HG02885 (cell line): ENCODE measurements around the gene NCR3LG1.
"Not testable (repeated sequence)": the region's sequence is repeated elsewhere in the genome, so short reads cannot be mapped to it uniquely, and the experiment has no call there.

Experiments
- ATAC-seq: cut with Tn5 transposase; IDR thresholded peaks from one replicate; pipeline ENCODE4 v1.9.1; 2021; ENCODE audit warnings: mild to moderate bottlenecking; ENCODE audit not compliant: unreplicated experiment, poor library complexity

NCR3LG1 gene

DNA sequence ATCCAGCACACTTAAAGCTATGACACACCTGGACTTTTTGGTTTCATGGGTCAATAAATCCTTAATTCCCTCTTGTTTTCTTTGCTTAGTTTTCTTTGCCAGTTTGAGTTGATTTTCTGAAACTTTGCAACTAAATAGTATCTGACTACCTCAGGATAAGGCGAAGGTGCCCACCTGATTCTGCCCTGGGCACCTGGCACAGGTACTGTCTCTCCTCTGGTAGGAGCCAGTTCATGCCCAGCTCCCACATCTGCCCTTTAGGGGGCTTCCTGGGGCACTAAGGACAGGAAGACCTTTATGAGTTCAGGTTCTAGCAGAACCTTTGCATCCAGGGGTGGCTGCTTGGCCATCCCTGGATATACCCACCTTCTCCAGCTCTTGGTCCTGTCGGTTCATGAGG lies 56.4 kb downstream of the NCR3LG1 start:
- no peak for ATAC-seq

DNA sequence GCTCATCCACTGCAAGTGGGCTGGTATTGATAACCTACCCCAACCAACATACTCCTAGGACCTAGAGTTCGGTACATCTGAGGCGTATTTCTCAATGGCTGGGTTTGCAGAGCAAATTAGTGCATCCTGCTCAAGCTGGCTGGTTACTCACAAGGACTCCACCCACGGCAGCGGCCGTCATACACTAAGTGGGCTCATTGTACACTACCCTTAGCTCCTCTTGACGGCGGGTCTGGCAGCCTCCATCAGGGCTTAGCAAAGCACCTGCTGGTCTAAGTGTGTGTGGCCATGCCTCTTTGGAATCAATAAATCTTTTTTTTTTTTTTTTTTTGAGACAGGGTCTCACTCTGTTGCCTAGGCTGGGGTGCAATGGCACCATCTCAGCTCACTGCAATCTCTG lies 57.0 kb downstream of the NCR3LG1 start:
- no peak for ATAC-seq

DNA sequence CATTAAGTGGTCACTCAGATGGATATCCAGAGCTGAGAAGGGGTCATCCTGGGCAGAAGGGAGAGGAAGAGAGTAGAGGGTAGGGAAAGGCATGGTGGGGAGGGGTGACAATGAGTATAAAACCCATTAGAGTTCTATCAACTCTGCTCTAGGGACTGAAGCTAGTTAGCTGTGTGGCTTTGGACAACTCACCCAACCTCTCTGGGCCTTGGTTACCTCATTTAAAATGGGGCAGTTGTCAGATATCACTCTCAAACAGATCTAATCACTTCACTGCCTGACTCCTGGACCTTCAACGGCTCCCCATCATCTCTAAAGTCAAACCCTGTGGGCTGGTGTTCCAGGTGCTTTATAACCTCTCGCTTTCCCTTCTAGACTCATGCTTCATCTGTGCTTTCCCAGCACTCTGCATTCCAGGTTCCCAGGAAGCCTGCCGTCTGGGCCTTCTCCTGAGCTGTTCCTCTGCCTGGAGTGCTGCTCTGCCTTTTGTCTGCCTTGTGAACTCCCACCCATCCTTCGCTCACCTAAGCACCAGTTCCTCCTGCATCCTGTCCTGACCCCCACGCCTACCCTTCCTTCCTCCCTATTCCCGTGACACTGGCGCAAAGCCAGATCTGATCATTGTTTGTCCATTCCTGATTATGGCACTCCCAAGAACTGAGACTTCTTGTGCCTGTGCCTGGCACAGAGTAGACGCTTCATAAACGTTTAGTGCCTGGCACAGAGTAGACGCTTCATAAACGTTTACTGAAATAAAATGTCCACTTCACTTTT lies 59.2 kb downstream of the NCR3LG1 start:
- ATAC-seq: no peak

DNA sequence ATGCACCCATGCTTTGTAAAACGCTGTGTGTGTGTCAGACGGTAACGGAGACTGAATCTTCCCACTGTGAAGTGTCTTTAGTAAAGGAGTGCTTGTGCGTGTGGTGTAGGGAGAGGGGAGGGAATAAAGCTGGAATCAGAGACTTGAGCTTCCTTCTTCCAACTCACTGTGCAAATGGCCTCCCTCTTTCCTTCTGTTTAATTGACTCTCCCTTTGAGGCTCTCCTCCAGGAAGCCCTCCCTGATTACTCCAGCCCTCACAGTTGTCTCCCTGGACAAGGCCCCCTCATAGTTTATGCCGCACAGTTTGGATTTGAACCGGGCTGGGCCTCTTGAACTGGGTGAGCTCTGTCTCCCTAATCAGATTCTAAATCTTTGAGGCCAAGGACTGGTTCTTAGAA lies 59.8 kb downstream of the NCR3LG1 start:
- ATAC-seq: no peak

DNA sequence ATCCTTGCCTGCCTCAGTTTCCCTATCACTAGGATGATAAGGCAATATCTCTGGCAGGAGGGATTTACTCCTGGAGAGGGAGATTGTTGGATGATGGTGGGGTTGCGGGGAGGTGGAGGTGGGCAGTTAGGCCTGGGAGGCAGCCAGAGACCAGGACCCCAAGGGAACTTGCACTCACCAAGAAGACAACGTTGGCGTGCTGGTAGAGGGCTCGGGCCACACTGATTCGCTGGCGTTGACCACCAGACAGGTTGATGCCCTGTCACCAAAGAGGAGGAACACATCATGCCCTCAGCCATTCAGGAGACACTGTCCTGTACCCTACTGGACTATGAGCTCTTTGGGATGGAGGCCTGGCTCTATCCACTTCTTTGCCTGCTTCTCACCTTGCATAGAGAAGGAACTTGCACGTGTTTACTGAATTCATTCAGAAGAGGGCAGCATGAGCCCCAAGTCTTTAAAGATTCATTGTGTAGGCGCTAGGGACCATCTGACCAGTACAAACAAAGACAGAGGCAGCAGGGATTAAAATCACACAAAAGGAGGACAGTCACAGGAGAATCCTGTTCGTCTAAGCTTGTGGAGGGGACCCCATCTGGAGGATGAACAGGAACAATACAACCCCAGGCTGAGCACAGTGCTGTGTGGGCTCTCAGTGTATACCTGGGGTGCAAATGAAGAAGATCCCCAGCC lies 61.0 kb downstream of the NCR3LG1 start:
- no peak for ATAC-seq

DNA sequence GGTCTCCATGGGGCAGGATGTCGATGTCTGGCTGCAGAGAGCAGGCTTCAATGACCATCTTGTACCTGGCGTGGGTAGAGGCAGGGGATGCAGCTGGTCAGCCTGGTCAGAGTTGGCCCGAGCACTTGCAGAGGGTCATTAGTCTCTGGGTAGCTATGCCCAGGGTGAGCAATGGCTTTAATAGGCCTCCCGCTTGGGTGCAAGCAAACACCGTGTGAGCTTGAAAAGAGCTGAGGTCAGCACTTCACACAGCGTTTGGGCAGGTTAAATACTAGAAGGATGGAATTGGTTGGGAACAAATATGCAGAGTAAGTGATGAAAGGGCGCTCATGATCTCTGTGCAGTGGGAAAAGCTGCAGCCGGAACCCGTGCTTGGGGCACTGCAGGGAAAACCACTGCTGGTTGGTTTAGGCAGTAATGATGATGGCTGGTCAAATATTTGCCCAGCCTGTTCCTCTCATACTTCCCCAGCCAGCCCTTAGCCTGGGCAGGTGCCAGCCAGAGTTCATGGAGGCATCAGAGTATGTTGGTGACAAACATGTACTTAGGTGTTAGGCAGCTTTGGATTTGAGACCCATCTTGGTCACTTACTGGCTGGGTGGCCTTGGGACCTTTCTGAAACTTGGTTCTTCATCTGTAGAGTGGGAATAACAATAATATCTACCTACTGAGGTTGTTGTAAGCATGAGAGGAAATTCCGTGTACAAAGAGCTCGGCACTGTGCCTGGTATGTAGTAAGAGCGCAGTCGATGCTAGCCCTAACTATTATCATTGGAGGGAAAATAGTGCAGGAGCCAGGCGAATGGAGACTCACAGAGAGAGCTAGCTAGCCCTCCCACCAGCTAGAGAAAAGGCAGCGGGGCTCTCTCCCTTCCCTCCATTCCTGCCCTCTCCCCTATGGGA lies 62.1 kb downstream of the NCR3LG1 start:
- ATAC-seq: no peak

DNA sequence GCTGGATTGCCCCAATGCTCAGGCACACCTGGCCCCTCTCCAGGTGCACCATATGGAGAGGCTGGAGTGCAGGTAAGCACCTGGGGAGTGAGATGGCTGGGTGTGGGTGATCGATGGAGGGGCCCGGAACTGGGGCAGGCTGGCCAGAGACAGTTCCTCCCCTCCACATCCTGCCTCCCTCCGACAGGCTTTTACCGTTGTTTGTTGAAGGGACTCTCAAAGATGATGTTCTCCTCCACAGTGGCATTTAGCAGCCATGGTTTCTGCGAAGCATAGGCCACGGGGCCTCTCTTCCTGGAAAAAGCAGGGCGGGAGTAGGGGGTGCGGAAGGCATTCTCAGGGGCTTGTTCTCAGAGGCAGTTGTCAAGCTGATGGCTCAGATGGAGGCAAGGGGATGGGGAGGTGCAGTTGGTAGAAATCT lies 62.7 kb downstream of the NCR3LG1 start:
- no peak for ATAC-seq

DNA sequence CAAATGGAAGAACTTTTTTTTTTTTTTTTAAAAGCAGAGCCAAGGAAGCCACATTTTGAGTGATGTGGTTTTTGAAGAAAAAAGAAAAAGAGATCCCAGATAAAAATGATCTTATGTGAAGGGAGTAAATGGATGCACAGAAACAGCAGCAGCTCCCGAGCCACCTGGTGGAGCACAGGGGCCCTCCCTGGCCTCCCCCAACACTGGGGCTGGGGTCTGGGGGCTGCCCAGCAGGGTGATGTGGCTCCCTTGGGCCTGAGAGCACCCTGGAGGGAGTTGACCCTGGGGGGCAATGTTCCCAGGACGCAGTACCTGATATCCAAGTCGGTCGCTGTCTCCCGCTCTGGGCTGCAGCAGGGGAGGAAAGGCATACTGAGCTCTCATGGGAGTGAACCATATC lies 63.4 kb downstream of the NCR3LG1 start:
- ATAC-seq: no peak

DNA sequence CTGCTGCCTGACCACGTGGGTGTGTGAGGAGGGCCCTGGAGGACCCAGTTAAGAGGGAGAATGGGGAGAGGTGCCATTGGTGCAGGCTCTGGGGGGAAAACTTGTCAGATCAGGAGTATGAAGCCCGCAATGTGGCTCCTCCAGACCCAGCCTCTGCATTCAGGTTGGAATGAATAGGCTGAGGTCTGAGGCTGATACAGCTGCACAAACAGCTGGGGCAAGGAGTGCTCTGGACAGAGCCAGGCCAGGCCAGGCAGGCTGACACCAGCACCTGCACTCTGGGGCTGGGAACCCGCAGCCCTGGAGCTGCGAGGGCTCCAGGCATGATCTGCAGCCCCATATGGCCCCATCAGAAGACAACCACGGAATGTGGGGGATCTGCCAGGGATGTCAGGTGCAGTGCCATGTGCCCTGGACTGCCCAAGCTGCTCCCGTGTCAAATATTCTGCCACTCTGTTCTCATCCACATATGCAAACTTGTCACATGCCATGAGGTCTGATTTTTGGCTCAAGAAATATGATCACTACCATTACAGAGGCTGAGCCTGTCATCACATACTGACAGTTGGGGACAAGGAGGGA lies 64.0 kb downstream of the NCR3LG1 start:
- ATAC-seq: no peak

DNA sequence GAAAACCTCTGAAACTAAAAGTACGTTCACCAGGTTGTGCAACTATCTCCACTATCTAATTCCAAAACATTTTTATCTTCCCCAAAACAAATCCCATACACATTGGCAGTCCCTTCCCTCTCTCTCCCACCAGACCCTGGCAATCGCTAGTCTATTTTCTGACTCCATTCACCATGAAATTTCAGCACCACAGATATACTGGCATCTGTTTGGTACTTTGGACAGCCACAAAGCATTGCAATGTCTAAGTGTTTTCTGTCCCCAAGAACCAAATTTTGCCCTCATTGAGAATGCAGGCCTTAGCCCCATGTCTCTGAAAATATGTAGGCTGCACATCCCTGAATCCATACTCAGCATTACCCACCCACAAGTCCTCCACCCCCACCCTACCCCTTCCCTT lies 64.9 kb downstream of the NCR3LG1 start:
- no peak for ATAC-seq

DNA sequence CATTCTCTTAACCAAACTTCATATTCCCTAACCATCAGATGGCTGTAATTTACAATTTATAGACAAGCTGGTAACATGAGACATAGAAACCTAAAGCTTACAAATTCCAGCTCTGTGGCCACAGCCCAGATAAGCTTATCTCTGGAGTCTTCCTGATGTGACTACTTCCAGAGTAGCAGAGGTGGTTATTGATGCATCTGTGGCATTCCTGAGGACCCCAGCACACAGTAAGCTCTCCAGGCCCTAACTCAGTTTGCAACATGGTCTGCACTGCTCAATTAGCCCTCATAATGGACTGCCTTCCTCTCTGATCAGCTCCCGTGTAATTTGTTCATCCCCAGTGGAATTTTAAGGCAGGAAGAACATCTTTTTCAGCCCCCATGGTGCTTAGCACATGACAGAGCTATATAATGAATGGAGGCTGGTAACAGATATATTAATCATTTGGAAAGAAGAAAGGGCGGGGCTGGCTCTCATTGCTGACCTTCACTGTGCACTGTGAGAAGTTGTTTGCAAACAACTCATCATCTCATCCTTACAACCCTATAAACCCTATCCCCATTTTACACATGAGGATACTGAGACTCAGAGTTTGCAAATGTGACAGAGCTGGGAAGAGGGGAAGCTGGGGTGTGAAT lies 67.0 kb downstream of the NCR3LG1 start:
- ATAC-seq: no peak

DNA sequence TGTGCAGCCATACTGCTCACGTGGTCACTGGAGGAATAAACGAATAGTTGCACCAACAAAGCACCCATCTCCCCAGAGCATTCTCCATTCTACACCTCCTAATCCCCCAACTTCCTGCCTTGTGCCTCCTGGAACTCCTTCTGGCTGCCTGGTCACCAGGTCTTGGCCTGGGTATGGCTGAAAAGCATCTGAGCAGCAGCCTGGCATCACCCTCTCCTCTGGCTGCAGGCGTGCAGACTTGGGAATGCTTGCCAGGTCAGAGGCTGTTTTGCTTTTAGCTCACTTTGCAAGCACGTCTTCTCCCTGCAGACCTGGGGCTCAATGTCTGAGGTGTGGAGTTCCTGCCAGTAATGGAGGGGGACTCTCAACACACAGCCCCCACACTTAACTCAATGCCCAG lies 70.2 kb downstream of the NCR3LG1 start:
- ATAC-seq: no peak

DNA sequence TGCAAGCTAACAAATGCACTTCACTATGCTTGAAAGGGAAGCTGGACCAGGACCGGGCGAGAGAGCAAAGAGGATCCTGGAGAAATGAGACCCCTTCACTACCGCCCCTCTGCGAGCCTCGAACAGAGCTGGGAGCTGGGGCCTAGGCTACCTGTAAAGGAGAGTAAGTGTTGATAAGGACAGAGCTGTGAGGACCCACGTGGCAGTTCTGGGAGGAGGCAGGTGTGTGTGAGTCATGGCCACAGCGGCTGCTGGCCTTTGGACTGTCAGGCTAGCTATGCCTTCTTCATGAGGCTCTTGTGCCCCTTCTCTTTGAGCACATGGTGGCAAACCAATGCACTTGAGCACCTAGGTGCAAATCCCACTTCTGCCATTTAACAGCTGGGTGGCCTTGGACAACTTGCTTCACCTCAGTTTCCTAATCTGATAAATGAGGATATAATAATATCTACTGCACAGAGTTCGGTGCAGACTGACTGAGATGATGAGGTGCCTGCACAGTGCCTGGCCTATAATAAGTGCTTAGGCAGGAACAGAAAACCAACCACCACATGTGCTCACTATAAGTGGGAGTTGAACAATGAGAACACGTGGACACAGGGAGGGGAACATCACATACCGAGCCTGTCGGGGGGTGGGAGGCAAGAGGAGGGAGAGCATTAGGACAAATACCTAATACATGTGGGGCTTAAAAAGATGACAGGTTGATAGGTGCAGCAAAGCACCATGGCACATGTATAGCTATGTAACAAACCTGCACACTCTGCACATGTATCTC lies 72.1 kb downstream of the NCR3LG1 start:
- no peak for ATAC-seq

DNA sequence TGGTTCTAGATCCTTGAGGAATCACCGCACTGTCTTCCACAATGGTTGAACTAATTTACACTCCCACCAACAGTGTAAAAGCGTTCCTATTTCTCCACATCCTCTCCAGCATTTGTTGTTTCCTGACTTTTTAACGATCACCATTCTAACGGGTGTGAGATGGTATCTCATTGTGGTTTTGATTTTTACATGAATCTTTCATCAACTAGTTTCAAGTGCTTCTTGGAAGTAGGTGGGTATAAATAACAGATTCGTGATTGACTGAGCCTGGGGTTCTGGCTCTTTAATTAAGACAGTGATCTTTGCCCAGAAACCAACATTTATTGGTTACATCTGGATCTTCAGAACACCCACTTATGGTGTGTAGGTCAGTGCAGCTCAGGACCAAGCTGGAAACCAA lies 74.6 kb downstream of the NCR3LG1 start:
- ATAC-seq: not testable (repeated sequence)
